ES-I3 (cell line): ENCODE results near the gene SALL2.
A peak's percentile ranks its signal among the peaks of the same experiment; 100 is the strongest.

Experiments used
- H3K36me3 ChIP-seq: 2 replicates; pipeline ENCODE4 v1.6.1; 2013; ENCODE audit warnings: mild to moderate bottlenecking, low read length, control low read depth, moderate library complexity; ENCODE audit not compliant: insufficient read depth
- H3K4me1 ChIP-seq: 2 replicates; pipeline ENCODE4 v1.6.1; 2013; ENCODE audit warnings: mild to moderate bottlenecking, control low read depth, low read length; ENCODE audit not compliant: insufficient read depth
- H3K9ac ChIP-seq: 2 replicates; pipeline ENCODE4 v1.6.1; 2013; ENCODE audit warnings: low read depth, mild to moderate bottlenecking, low read length, moderate library complexity
- H3K9me3 ChIP-seq: 2 replicates; pipeline ENCODE4 v1.6.1; 2013; ENCODE audit warnings: mild to moderate bottlenecking, low read length, moderate library complexity; ENCODE audit not compliant: control insufficient read depth, insufficient read depth

The SALL2 gene

GRCh38 chr14:21518725-21519124 lies 7.4 kb downstream of the SALL2 start:
- H3K9me3 ChIP-seq: no peaks in the 10 kb centered on the region
- peaks cover 11% of the 10 kb centered on the region for H3K36me3 ChIP-seq
- no peak overlapping the region for H3K9ac ChIP-seq
- peaks cover 7% of the 10 kb centered on the region; the same call in 1 of the 2 replicates for H3K4me1 ChIP-seq

- Histone ChIP-seq H3K9me3 (no peaks in the 10 kb centered on the region), H3K4me1 (peaks cover 7% of the 10 kb centered on the region; the same call in 1 of the 2 replicates), H3K36me3 (no peaks in the 10 kb centered on the region), H3K9ac (no peak overlapping the region)
Measured at GRCh38 chr14:21514341-21514740, 11.8 kb downstream of the SALL2 start.

- H3K9ac ChIP-seq: peak within 1 kb of the TSS; percentile 89
- no peaks in the 10 kb centered on the region for H3K9me3 ChIP-seq
- peaks cover 7% of the 10 kb centered on the region; the same call in 1 of the 2 replicates for H3K4me1 ChIP-seq
- H3K36me3 ChIP-seq: no peaks in the 10 kb centered on the region; the same call in 1 of the 2 replicates
Measured at GRCh38 chr14:21510735-21511657, 15.2 kb downstream of the SALL2 start, which contains the start of gene METTL3. METTL3 (minus strand) TSS chr14:21511340; CDS start chr14:21511223, 117 bp downstream.

DNA sequence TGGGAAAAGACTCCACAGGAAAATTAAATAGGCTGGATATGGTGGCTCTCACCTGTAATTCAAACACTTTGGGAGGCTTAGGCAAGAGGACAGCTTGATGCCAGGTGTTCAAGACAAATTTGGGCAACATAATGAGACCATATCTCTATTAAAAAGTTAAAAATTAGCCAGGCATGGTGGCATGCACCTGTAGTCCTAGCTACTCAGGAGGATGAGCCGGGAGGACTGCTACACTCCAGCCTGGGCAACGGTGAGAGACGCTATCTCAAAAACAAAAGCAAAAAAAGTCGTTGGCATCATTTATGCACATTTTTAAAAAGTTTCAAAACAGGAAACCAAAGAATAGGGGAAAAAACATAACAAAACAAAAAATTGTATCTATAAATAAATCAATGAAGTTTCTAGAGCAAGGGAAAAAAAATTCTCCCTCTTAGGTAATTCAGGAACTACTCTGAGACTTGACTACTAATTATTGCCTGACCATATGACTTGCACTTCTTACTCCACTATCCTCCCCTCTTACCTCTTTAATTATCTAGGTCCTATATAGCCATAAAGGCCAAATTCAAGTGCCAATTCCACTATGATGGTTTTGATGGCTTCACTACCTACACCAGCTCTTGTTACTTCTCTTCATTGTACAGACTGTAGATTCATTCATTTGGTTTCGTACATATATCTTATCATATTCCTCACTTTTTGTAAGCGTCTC lies 16.6 kb downstream of the SALL2 start:
- Histone ChIP-seq H3K9me3 (no peaks in the 10 kb centered on the region), H3K36me3 (no peaks in the 10 kb centered on the region; the same call in 1 of the 2 replicates), H3K4me1 (peaks cover 7% of the 10 kb centered on the region; the same call in 1 of the 2 replicates), H3K9ac (peak overlapping the region; percentile 89; the same call in 1 of the 2 replicates)

DNA sequence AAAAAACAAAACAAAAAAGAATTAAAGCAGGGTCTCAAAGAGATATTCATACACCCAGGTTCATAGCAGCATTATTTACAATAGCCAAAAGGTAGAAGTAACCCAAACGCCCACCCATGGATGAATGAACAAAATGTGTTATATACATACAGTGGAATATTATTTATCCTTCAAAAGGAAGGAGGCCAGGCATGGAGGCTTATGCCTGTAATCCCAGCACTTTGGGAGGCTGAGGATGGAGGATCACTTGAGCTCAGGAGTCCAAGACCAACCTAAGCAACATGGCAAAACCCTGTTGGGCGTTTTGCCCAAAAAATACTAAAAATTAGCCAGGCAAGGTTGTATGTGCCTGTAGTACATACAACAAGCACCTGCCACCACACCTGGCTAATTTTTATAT lies 19.6 kb downstream of the SALL2 start:
- no peak overlapping the region for H3K9ac ChIP-seq
- no peaks in the 10 kb centered on the region for H3K4me1 ChIP-seq
- no peaks in the 10 kb centered on the region for H3K9me3 ChIP-seq
- peaks cover 8% of the 10 kb centered on the region; the same call in 1 of the 2 replicates for H3K36me3 ChIP-seq

DNA sequence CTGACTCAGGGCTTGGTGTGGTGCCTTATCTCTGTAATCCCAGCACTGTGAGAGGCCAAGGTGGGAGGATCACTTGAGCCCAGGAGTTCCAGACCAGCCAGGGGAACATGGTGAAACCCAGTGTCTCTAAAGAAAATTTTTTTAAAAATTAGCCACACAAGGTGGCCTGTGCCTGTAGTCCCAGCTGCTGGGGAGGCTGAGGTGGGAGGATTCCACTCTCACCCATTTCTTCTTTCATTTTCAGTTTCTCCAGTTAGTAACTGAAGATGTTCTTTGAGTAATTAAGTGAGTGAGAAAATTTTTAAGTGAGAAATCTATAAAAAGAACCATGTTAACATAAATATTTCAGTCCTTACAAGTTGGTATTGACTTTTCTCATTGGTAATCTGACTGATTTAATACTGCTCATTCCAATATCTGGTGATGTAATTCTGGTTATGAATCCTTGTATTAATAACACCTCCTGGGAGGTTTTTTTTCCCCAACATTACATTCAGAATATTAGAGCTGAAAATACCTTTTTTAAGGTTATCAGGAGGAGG lies 21.1 kb downstream of the SALL2 start:
- Histone ChIP-seq H3K9ac (no peak overlapping the region), H3K36me3 (peaks cover 15% of the 10 kb centered on the region), H3K9me3 (no peaks in the 10 kb centered on the region), H3K4me1 (no peaks in the 10 kb centered on the region)

GRCh38 chr14:21503376-21503775 lies 22.8 kb downstream of the SALL2 start:
- Histone ChIP-seq H3K4me1 (peaks cover 4% of the 10 kb centered on the region; the same call in 1 of the 2 replicates), H3K36me3 (peaks cover 21% of the 10 kb centered on the region), H3K9me3 (no peaks in the 10 kb centered on the region), H3K9ac (no peak overlapping the region)

GRCh38 chr14:21501568-21501967 lies 24.6 kb downstream of the SALL2 start:
- H3K36me3 ChIP-seq: peaks cover 25% of the 10 kb centered on the region
- H3K4me1 ChIP-seq: peaks cover 4% of the 10 kb centered on the region; the same call in 1 of the 2 replicates
- H3K9me3 ChIP-seq: no peaks in the 10 kb centered on the region
- no peak overlapping the region for H3K9ac ChIP-seq

DNA sequence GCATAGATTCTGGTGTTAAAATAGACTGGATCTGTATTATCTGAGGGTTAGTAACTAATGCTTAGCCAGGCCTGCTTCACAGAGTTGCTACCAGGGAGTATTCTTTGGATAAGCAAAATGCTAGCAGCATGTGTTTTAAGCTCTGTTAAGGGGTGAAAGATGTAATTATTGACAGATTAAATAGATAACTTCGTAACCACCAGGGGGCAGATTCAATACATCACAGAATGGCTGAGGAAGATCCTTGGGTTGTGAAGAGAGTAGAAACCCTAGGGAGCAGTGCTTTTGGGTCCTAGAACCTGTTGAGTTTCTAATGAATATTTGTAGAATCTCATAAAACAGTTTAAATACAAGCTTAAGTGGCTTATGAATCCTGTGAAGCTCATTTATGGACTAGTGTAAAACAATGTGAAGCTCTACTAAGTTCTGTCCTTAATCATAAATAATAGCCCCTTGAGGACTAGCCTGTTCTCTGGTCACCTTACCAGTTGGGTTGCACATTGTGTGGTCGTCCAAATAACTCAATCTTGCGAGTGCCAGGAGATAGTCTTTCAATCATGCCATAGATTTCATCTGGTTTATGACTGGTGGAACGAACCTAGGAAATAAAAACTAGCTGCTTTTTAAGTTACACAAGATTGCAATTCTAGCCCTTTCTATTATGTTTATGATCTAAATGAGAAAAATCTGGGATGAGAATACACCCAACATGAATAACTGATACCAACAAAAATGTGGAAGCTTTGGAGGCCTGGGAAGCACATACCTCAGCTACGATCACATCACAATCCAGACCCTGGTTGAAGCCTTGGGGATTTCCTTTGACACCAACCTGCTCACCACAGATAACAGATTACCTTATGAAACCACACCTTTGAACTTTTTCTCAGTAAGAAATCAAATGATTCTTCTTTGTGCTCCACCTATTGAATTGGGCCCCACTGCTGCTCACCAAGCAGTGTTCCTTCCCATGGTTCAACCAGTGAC lies 27.3 kb downstream of the SALL2 start:
- no peaks in the 10 kb centered on the region for H3K9me3 ChIP-seq
- H3K9ac ChIP-seq: no peak overlapping the region
- H3K36me3 ChIP-seq: peaks cover 37% of the 10 kb centered on the region
- H3K4me1 ChIP-seq: peaks cover 11% of the 10 kb centered on the region; the same call in 1 of the 2 replicates

- Histone ChIP-seq H3K4me1 (peaks cover 11% of the 10 kb centered on the region; the same call in 1 of the 2 replicates), H3K9me3 (no peaks in the 10 kb centered on the region), H3K9ac (no peak overlapping the region), H3K36me3 (peaks cover 41% of the 10 kb centered on the region)
Measured at GRCh38 chr14:21496453-21496852, 29.7 kb downstream of the SALL2 start.

DNA sequence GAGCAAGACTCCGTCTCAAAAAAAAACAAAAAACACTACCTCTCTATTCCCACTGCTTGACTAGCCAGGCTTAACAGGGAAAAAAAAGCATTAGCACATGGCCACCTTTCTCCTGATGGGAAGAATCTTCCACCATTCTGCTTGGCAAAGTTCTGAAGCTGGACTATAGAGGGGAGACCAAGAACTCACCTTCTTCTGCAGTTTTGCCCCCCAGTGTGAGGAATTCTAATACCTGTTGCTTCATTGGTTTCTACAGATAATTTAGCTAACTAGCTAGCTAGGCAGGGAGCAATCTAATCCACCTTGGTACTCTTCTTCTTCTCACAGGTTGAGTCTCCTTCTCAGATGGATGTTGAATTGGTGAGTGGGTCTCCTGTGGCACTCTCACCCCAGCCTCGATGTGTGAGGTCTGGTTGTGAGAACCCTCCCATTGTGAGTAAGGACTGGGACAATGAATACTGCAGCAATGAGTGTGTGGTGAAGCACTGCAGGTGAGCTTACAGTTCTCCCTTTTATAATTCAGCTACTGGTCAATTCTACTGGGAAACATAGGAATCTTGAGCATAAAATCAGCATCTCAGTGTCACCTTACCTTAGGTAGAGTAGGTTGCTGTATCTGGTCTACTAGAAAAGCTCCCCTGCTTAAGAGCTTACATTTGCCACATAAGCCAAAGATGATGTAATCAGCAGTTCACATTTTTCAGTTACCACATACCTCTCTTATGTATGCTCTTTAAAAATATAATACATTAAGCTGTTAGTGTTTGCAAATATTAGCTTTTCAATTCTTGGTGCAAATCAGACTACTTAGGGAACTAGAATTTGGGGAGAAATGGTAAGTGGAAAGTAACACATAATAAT lies 31.0 kb downstream of the SALL2 start:
- Histone ChIP-seq H3K9me3 (no peaks in the 10 kb centered on the region), H3K9ac (no peak overlapping the region), H3K4me1 (peaks cover 11% of the 10 kb centered on the region; the same call in 1 of the 2 replicates), H3K36me3 (peaks cover 36% of the 10 kb centered on the region)

DNA sequence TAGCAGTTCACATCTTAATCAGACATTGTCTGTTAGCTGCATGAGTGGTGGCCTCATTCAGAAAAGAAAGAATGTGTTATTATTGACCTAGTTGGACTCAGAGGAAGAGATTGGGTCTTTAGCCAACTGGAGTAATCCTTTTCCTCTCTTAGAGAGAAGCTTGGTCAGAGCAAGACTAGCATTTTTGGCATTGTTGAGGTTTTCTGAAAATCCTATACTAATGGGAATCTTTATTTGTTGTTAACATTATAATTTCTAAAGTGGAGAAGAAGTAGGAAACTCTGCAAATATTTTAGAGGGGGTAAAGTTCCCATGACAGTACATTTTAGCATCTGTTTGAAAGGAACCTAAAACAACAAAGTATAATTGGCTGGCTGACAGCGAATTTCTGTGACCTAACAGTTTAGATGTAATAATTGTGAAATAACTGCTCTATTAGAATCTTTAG lies 39.5 kb downstream of the SALL2 start:
- no peaks in the 10 kb centered on the region for H3K4me1 ChIP-seq
- H3K9ac ChIP-seq: no peak overlapping the region
- peaks cover 5% of the 10 kb centered on the region for H3K36me3 ChIP-seq
- H3K9me3 ChIP-seq: no peaks in the 10 kb centered on the region
